ENCODE measurements around the gene ANAPC13.

DNA sequence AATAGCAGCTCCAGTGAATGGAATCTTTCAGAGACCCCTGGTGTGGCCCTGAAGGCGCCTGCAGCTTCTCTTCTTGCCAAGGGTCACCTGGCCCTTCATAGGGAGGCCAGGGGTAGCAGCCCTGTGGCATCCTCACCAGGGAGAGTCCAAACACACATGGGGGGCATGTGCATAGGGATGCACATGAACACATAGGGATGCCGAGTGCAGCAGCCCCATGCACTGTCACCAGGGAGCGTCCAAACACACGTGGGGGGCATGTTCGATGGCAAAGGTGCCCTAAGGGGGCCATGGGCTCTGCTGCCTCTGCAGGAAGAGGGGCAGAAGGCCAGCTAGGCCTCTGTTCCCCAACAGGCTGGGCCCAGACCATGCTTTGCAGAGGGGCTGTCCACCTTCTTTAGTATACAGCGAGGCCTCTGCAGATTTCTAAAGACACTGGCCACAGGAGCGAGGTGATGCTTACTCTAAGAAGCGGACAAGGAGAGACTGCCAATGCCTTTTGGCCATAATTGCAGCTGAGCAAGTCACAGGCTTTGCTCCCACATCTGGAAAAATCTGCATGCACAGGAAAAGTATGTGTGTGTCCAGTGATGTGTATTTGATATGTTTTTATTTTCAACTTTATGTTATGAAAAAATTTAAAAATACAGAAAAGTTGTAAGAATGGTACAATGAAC is 21.0 kb downstream of the ANAPC13 start:
- no peak for TF ChIP-seq POLR2A (IDR thresholded peaks at IDR 0.05; ENCODE audit: low read depth)
- TF ChIP-seq, protein P1, sequence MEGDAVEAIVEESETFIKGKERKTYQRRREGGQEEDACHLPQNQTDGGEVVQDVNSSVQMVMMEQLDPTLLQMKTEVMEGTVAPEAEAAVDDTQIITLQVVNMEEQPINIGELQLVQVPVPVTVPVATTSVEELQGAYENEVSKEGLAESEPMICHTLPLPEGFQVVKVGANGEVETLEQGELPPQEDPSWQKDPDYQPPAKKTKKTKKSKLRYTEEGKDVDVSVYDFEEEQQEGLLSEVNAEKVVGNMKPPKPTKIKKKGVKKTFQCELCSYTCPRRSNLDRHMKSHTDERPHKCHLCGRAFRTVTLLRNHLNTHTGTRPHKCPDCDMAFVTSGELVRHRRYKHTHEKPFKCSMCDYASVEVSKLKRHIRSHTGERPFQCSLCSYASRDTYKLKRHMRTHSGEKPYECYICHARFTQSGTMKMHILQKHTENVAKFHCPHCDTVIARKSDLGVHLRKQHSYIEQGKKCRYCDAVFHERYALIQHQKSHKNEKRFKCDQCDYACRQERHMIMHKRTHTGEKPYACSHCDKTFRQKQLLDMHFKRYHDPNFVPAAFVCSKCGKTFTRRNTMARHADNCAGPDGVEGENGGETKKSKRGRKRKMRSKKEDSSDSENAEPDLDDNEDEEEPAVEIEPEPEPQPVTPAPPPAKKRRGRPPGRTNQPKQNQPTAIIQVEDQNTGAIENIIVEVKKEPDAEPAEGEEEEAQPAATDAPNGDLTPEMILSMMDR (IDR thresholded peaks at IDR 0.05), result no peak
- TF ChIP-seq POLR2AphosphoS5 (IDR thresholded peaks at IDR 0.05), result no peak

Measured in esophagus muscularis mucosa (tissue), 3 donors.